Measurements from ENCODE around the gene AGRN. TPM values are rescaled to one million over a fixed set of nuclear protein-coding genes. Genes with fewer than 3 reads are reported as not detected.

Gene AGRN
- polyA plus RNA-seq, 1 experiment, result 41.2 TPM

- Histone ChIP-seq H3K36me3 (ENCODE audit: control insufficient read depth, insufficient read depth, low read length) (no peaks in the 10 kb centered on the region), H3K4me3 (ENCODE audit: low read depth, low read length) (peak overlapping the region; percentile 51; the same call in 1 of the 2 replicates), H3K27me3 (ENCODE audit: control insufficient read depth, insufficient read depth, low read length) (no peaks in the 10 kb centered on the region)
- no peak for TF ChIP-seq CTCF (IDR thresholded peaks at IDR 0.05; ENCODE audit: insufficient read depth, low read depth, low read length)
- CTCF ChIA-PET, result interaction anchor here (1.1 to 2.5 kb wide), 2 partner anchors 9 to 84 kb away, joined by 3 to 6 read pairs; no protein-coding TSS in a partner anchor
- POLR2A ChIA-PET, result no interaction called here
- DNase-seq (ENCODE audit: low read depth), result no peak
Measured at GRCh38 chr1:1067860-1068516, 48.1 kb downstream of the AGRN start.

- no peaks in the 10 kb centered on the region for H3K36me3 ChIP-seq (ENCODE audit: control insufficient read depth, insufficient read depth, low read length)
- TF ChIP-seq CTCF (IDR thresholded peaks at IDR 0.05; ENCODE audit: insufficient read depth, low read depth, low read length), result no peak
- ChIA-PET POLR2A (no interaction called here), CTCF (interaction anchor here (1.1 to 2.5 kb wide), 3 partner anchors 9 to 84 kb away, joined by 3 to 6 read pairs (median 3); no protein-coding TSS in a partner anchor)
- no peak for DNase-seq (ENCODE audit: low read depth)
- H3K27me3 ChIP-seq (ENCODE audit: control insufficient read depth, insufficient read depth, low read length), result no peaks in the 10 kb centered on the region
- peak overlapping the region; percentile 51 for H3K4me3 ChIP-seq (ENCODE audit: low read depth, low read length)
Measured at GRCh38 chr1:1068517-1069055, 48.7 kb downstream of the AGRN start.

GRCh38 chr1:1069056-1069710 is 49.3 kb downstream of the AGRN start:
- H3K4me3 ChIP-seq (ENCODE audit: low read depth, low read length), result peak overlapping the region; percentile 51
- TF ChIP-seq CTCF (IDR thresholded peaks at IDR 0.05; ENCODE audit: insufficient read depth, low read depth, low read length), result no peak
- CTCF ChIA-PET, result interaction anchor here (0.9 to 2.5 kb wide), 5 partner anchors 8 to 86 kb away, joined by 3 to 6 read pairs (median 4); no protein-coding TSS in a partner anchor
- H3K27me3 ChIP-seq (ENCODE audit: control insufficient read depth, insufficient read depth, low read length), result no peaks in the 10 kb centered on the region
- no peak for DNase-seq (ENCODE audit: low read depth)
- no peaks in the 10 kb centered on the region for H3K36me3 ChIP-seq (ENCODE audit: control insufficient read depth, insufficient read depth, low read length)
- POLR2A ChIA-PET, result no interaction called here

- Histone ChIP-seq H3K36me3 (ENCODE audit: control insufficient read depth, insufficient read depth, low read length) (no peaks in the 10 kb centered on the region), H3K27me3 (ENCODE audit: control insufficient read depth, insufficient read depth, low read length) (no peaks in the 10 kb centered on the region; the same call in 1 of the 2 replicates), H3K4me3 (ENCODE audit: low read depth, low read length) (peak overlapping the region; percentile 51)
- POLR2A ChIA-PET, result no interaction called here
- TF ChIP-seq CTCF (IDR thresholded peaks at IDR 0.05; ENCODE audit: insufficient read depth, low read depth, low read length), result no peak
- no peak for DNase-seq (ENCODE audit: low read depth)
- CTCF ChIA-PET, result interaction anchor here (0.9 to 2.5 kb wide), 5 partner anchors 9 to 87 kb away, joined by 3 to 6 read pairs (median 4); no protein-coding TSS in a partner anchor
Measured at GRCh38 chr1:1069711-1070676, 50.1 kb downstream of the AGRN start.
